ENCODE results near the gene TEAD3. TPM values are rescaled to one million over a fixed set of nuclear protein-coding genes. Genes with fewer than 3 reads are reported as not detected.

Gene TEAD3
- polyA plus RNA-seq, 1 donor from 2014 or later, result 0.10 TPM

GRCh38 chr6:35507221-35507620 is 10.3 kb upstream of the TEAD3 start:
- no peak overlapping the region for H3K4me3 ChIP-seq (ENCODE audit: low read length)
- no peaks in the 10 kb centered on the region for H3K9me2 ChIP-seq (ENCODE audit: insufficient read depth, low read length)
- no peaks in the 10 kb centered on the region for H3K9me3 ChIP-seq (ENCODE audit: low read length)
- no peaks in the 10 kb centered on the region for H3K79me2 ChIP-seq (replicated peaks; ENCODE audit: insufficient read depth, low read length)
- H4K20me1 ChIP-seq (ENCODE audit: insufficient read depth), result no peaks in the 10 kb centered on the region
- no peak overlapping the region for H3K27ac ChIP-seq (ENCODE audit: low read length)
- no peak for TF ChIP-seq MXI1 (conservative IDR thresholded peaks at IDR 0.05; ENCODE audit: poor library complexity, severe bottlenecking)
- H3K36me3 ChIP-seq (ENCODE audit: insufficient read depth, low read length), result no peaks in the 10 kb centered on the region
- no peaks in the 10 kb centered on the region for H3K27me3 ChIP-seq (ENCODE audit: insufficient read depth, low read depth, low read length)
- H3K4me2 ChIP-seq (ENCODE audit: low read length), result no peak overlapping the region
- H3K9ac ChIP-seq (ENCODE audit: low read length), result no peak overlapping the region
- H3F3A ChIP-seq (ENCODE audit: insufficient read depth, low read length, poor library complexity, severe bottlenecking), result no peaks in the 10 kb centered on the region
- H2AFZ ChIP-seq (ENCODE audit: low read depth, low read length), result no peak overlapping the region

- Histone ChIP-seq H3K9me2 (ENCODE audit: insufficient read depth, low read length) (no peaks in the 10 kb centered on the region), H3F3A (ENCODE audit: insufficient read depth, low read length, poor library complexity, severe bottlenecking) (no peaks in the 10 kb centered on the region), H3K79me2 (replicated peaks; ENCODE audit: insufficient read depth, low read length) (no peaks in the 10 kb centered on the region), H3K36me3 (ENCODE audit: insufficient read depth, low read length) (no peaks in the 10 kb centered on the region), H3K9ac (ENCODE audit: low read length) (no peak overlapping the region), H3K27me3 (ENCODE audit: insufficient read depth, low read depth, low read length) (no peaks in the 10 kb centered on the region), H3K4me3 (ENCODE audit: low read length) (no peak overlapping the region), H4K20me1 (ENCODE audit: insufficient read depth) (no peaks in the 10 kb centered on the region), H3K9me3 (ENCODE audit: low read length) (no peaks in the 10 kb centered on the region), H2AFZ (ENCODE audit: low read depth, low read length) (no peak overlapping the region), H3K4me2 (ENCODE audit: low read length) (no peak overlapping the region), H3K27ac (ENCODE audit: low read length) (no peak overlapping the region)
- no peak for TF ChIP-seq EZH2 (IDR thresholded peaks at IDR 0.05; ENCODE audit: borderline replicate concordance, insufficient read depth, low read length, poor library complexity, severe bottlenecking)
- TF ChIP-seq SMC3 (conservative IDR thresholded peaks at IDR 0.05; ENCODE audit: poor library complexity), result no peak
- TF ChIP-seq MXI1 (conservative IDR thresholded peaks at IDR 0.05; ENCODE audit: poor library complexity, severe bottlenecking), result no peak
- no peak for TF ChIP-seq REST (IDR thresholded peaks at IDR 0.05; ENCODE audit: borderline replicate concordance)
- no peak for TF ChIP-seq TAF1 (IDR thresholded peaks at IDR 0.05; ENCODE audit: low read depth)
- no peak for TF ChIP-seq CTCF (IDR thresholded peaks at IDR 0.05; ENCODE audit: poor library complexity, severe bottlenecking)
- no peak for TF ChIP-seq EP300 (conservative IDR thresholded peaks at IDR 0.05; ENCODE audit: poor library complexity, severe bottlenecking)
- no peak for TF ChIP-seq RAD21 (conservative IDR thresholded peaks at IDR 0.05)
- no peak for TF ChIP-seq POLR2AphosphoS5 (IDR thresholded peaks at IDR 0.05)
These were observed 9.7 kb upstream of the TEAD3 start for GRCh38 chr6:35506536-35506935.

- no peak overlapping the region for H3K27ac ChIP-seq (ENCODE audit: low read length)
- no peaks in the 10 kb centered on the region for H3F3A ChIP-seq (ENCODE audit: insufficient read depth, low read length, poor library complexity, severe bottlenecking)
- H3K79me2 ChIP-seq (replicated peaks; ENCODE audit: insufficient read depth, low read length), result no peaks in the 10 kb centered on the region
- no peak overlapping the region for H3K4me3 ChIP-seq (ENCODE audit: low read length)
- no peaks in the 10 kb centered on the region for H3K36me3 ChIP-seq (ENCODE audit: insufficient read depth, low read length)
- no peaks in the 10 kb centered on the region for H4K20me1 ChIP-seq (ENCODE audit: insufficient read depth)
- no peaks in the 10 kb centered on the region for H3K9me2 ChIP-seq (ENCODE audit: insufficient read depth, low read length)
- H2AFZ ChIP-seq (ENCODE audit: low read depth, low read length), result no peak overlapping the region
- H3K4me2 ChIP-seq (ENCODE audit: low read length), result no peak overlapping the region
- no peaks in the 10 kb centered on the region for H3K27me3 ChIP-seq (ENCODE audit: insufficient read depth, low read depth, low read length)
- no peak for TF ChIP-seq MXI1 (conservative IDR thresholded peaks at IDR 0.05; ENCODE audit: poor library complexity, severe bottlenecking)
- no peak for TF ChIP-seq RAD21 (conservative IDR thresholded peaks at IDR 0.05)
- no peaks in the 10 kb centered on the region for H3K9me3 ChIP-seq (ENCODE audit: low read length)
- H3K9ac ChIP-seq (ENCODE audit: low read length), result no peak overlapping the region
These were observed 9.1 kb upstream of the TEAD3 start for GRCh38 chr6:35505999-35506412.

Measured in neural cell (in vitro differentiated cells).